Stomach (tissue), 4 donors: ENCODE measurements around the gene DDIAS.
A peak's percentile ranks its signal among the peaks of the same experiment; 100 is the strongest.

Source experiments
- CTCF ChIP-seq, 7 experiments: fragments of 450-650 bp in 4 of 7; fragments of 200-600 bp in 3 of 7; sonication (generic) in 3 of 7; IDR thresholded peaks; one replicate each; pipeline ENCODE4 v1.5.1; 2016 to 2019; ENCODE audit warnings: antibody characterized with exemption in 7 of 7, control low read depth in 2 of 7, mild to moderate bottlenecking in 1 of 7
- POLR2AphosphoS5 ChIP-seq, 3 donors: sonication (generic); formaldehyde crosslinking; IDR thresholded peaks; one replicate each; pipeline ENCODE4 v1.6.1; 2016; ENCODE audit warnings: antibody characterized with exemption in 3 of 3

- TF ChIP-seq CTCF (IDR thresholded peaks at IDR 0.05), result peak in 4 of 7 experiments; percentile 17 to 66 (median 58)
- TF ChIP-seq POLR2AphosphoS5 (IDR thresholded peaks at IDR 0.05), result no peak
Measured at GRCh38 chr11:82906236-82906635, 4.7 kb downstream of the DDIAS start.
